Memory B cell (primary cell): ENCODE data around the gene METRNL.

Experiments used
- ATAC-seq: fragments of 150-1000 bp; cut with Tn5 transposase; 2 replicates; pipeline ENCODE4 v1.10.0; 2021; ENCODE audit warnings: low read depth, mild to moderate bottlenecking, moderate library complexity
- DNase-seq, 2 donors: peaks; one replicate each; pipeline ENCODE4 v3.0.0; 2022; ENCODE audit warnings: low spot score in 2 of 2
- H3K27ac Mint-ChIP-seq: one replicate; pipeline ENCODE4 v1.8.0; 2022; ENCODE audit warnings: mild to moderate bottlenecking, moderate library complexity, mixed read lengths
- H3K27me3 Mint-ChIP-seq: one replicate; pipeline ENCODE4 v1.8.0; 2022; ENCODE audit warnings: mixed read lengths
- H3K36me3 Mint-ChIP-seq: one replicate; pipeline ENCODE4 v1.8.0; 2022; ENCODE audit warnings: mild to moderate bottlenecking, mixed read lengths
- H3K4me1 Mint-ChIP-seq: one replicate; pipeline ENCODE4 v1.8.0; 2022; ENCODE audit warnings: mixed read lengths
- H3K4me3 Mint-ChIP-seq: one replicate; pipeline ENCODE4 v1.8.0; 2022; ENCODE audit warnings: mild to moderate bottlenecking, moderate library complexity, mixed read lengths
- H3K9me3 Mint-ChIP-seq: one replicate; pipeline ENCODE4 v1.8.0; 2022; ENCODE audit warnings: mixed read lengths

The METRNL gene

GRCh38 chr17:83067071-83067717, 12.2 kb upstream of the METRNL start:
- peaks cover 10% of the 10 kb centered on the region for H3K27me3 Mint-ChIP-seq
- peaks cover 7% of the 10 kb centered on the region for H3K4me1 Mint-ChIP-seq
- H3K4me3 Mint-ChIP-seq, result no peak overlapping the region
- no peaks in the 10 kb centered on the region for H3K36me3 Mint-ChIP-seq
- H3K27ac Mint-ChIP-seq, result no peak overlapping the region
- ATAC-seq (no peak), DNase-seq (no peak)
- no peaks in the 10 kb centered on the region for H3K9me3 Mint-ChIP-seq

- Mint-ChIP-seq H3K9me3 (no peaks in the 10 kb centered on the region), H3K27ac (no peak overlapping the region), H3K27me3 (peaks cover 10% of the 10 kb centered on the region), H3K4me1 (peaks cover 8% of the 10 kb centered on the region), H3K36me3 (no peaks in the 10 kb centered on the region), H3K4me3 (no peak overlapping the region)
- ATAC-seq (no peak), DNase-seq (no peak)
These were observed 11.6 kb upstream of the METRNL start for GRCh38 chr17:83067718-83068261.

- Mint-ChIP-seq H3K27me3 (peaks cover 13% of the 10 kb centered on the region), H3K4me1 (peaks cover 8% of the 10 kb centered on the region), H3K9me3 (no peaks in the 10 kb centered on the region), H3K36me3 (no peaks in the 10 kb centered on the region), H3K27ac (no peak overlapping the region), H3K4me3 (no peak overlapping the region)
- DNase-seq (no peak), ATAC-seq (no peak)
These were observed 10.5 kb upstream of the METRNL start for GRCh38 chr17:83068641-83069570.

- no peak overlapping the region for H3K4me3 Mint-ChIP-seq
- H3K4me1 Mint-ChIP-seq, result peaks cover 8% of the 10 kb centered on the region
- DNase-seq (no peak), ATAC-seq (no peak)
- H3K36me3 Mint-ChIP-seq, result no peaks in the 10 kb centered on the region
- H3K27me3 Mint-ChIP-seq, result peaks cover 13% of the 10 kb centered on the region
- no peak overlapping the region for H3K27ac Mint-ChIP-seq
- H3K9me3 Mint-ChIP-seq, result no peaks in the 10 kb centered on the region
These were observed 9.9 kb upstream of the METRNL start for GRCh38 chr17:83069571-83069906.

GRCh38 chr17:83069931-83070742, 9.3 kb upstream of the METRNL start:
- Mint-ChIP-seq H3K36me3 (no peaks in the 10 kb centered on the region), H3K4me3 (no peak overlapping the region), H3K9me3 (no peaks in the 10 kb centered on the region), H3K27me3 (peaks cover 13% of the 10 kb centered on the region), H3K4me1 (peaks cover 8% of the 10 kb centered on the region), H3K27ac (no peak overlapping the region)
- DNase-seq (no peak), ATAC-seq (no peak)

GRCh38 chr17:83070800-83071341, 8.5 kb upstream of the METRNL start:
- peaks cover 8% of the 10 kb centered on the region for H3K4me1 Mint-ChIP-seq

GRCh38 chr17:83071365-83071764, 8.0 kb upstream of the METRNL start:
- Mint-ChIP-seq H3K4me1 (peaks cover 8% of the 10 kb centered on the region), H3K9me3 (no peaks in the 10 kb centered on the region), H3K4me3 (no peak overlapping the region), H3K27ac (no peak overlapping the region), H3K36me3 (no peaks in the 10 kb centered on the region), H3K27me3 (peaks cover 10% of the 10 kb centered on the region)
- DNase-seq, result no peak
- no peak for ATAC-seq

More at GRCh38 chr17:83070800-83071341, 8.5 kb upstream of the METRNL start:
- Mint-ChIP-seq H3K36me3 (no peaks in the 10 kb centered on the region), H3K27me3 (peaks cover 10% of the 10 kb centered on the region), H3K9me3 (no peaks in the 10 kb centered on the region), H3K4me3 (no peak overlapping the region), H3K27ac (no peak overlapping the region)
- ATAC-seq (no peak), DNase-seq (no peak)

GRCh38 chr17:83071966-83072562, 7.3 kb upstream of the METRNL start:
- ATAC-seq, result peak; percentile 15
- H3K36me3 Mint-ChIP-seq, result no peaks in the 10 kb centered on the region
- H3K27ac Mint-ChIP-seq, result no peak overlapping the region
- H3K27me3 Mint-ChIP-seq, result peaks cover 10% of the 10 kb centered on the region
- no peak for DNase-seq
- H3K4me3 Mint-ChIP-seq, result no peak overlapping the region
- H3K9me3 Mint-ChIP-seq, result no peaks in the 10 kb centered on the region
- H3K4me1 Mint-ChIP-seq, result peaks cover 8% of the 10 kb centered on the region

GRCh38 chr17:83072600-83073358, 6.6 kb upstream of the METRNL start:
- no peak overlapping the region for H3K27ac Mint-ChIP-seq
- no peaks in the 10 kb centered on the region for H3K9me3 Mint-ChIP-seq
- peaks cover 8% of the 10 kb centered on the region for H3K4me1 Mint-ChIP-seq
- H3K27me3 Mint-ChIP-seq, result peaks cover 11% of the 10 kb centered on the region
- no peaks in the 10 kb centered on the region for H3K36me3 Mint-ChIP-seq
- no peak for ATAC-seq
- no peak overlapping the region for H3K4me3 Mint-ChIP-seq
- DNase-seq, result no peak

- H3K36me3 Mint-ChIP-seq, result no peaks in the 10 kb centered on the region
- ATAC-seq (no peak), DNase-seq (no peak)
- H3K27ac Mint-ChIP-seq, result no peak overlapping the region
- no peak overlapping the region for H3K4me3 Mint-ChIP-seq
- H3K9me3 Mint-ChIP-seq, result no peaks in the 10 kb centered on the region
- H3K4me1 Mint-ChIP-seq, result peaks cover 11% of the 10 kb centered on the region
- H3K27me3 Mint-ChIP-seq, result peaks cover 9% of the 10 kb centered on the region
These were observed 5.9 kb upstream of the METRNL start for GRCh38 chr17:83073389-83074063.

GRCh38 chr17:83074486-83075223, 4.8 kb upstream of the METRNL start:
- H3K27me3 Mint-ChIP-seq, result peaks cover 6% of the 10 kb centered on the region
- H3K4me1 Mint-ChIP-seq, result peaks cover 9% of the 10 kb centered on the region
- no peak for DNase-seq
- H3K9me3 Mint-ChIP-seq, result no peaks in the 10 kb centered on the region
- no peak overlapping the region for H3K4me3 Mint-ChIP-seq
- no peak for ATAC-seq
- no peaks in the 10 kb centered on the region for H3K36me3 Mint-ChIP-seq
- H3K27ac Mint-ChIP-seq, result no peak overlapping the region

- ATAC-seq, result no peak
- Mint-ChIP-seq H3K9me3 (no peaks in the 10 kb centered on the region), H3K4me1 (peaks cover 8% of the 10 kb centered on the region), H3K27me3 (peaks cover 4% of the 10 kb centered on the region), H3K27ac (no peak overlapping the region), H3K4me3 (no peak overlapping the region), H3K36me3 (no peaks in the 10 kb centered on the region)
- DNase-seq, result no peak
These were observed 4.0 kb upstream of the METRNL start for GRCh38 chr17:83075270-83075880.
